ENCODE results near the gene NEURL3.

Gene NEURL3

DNA sequence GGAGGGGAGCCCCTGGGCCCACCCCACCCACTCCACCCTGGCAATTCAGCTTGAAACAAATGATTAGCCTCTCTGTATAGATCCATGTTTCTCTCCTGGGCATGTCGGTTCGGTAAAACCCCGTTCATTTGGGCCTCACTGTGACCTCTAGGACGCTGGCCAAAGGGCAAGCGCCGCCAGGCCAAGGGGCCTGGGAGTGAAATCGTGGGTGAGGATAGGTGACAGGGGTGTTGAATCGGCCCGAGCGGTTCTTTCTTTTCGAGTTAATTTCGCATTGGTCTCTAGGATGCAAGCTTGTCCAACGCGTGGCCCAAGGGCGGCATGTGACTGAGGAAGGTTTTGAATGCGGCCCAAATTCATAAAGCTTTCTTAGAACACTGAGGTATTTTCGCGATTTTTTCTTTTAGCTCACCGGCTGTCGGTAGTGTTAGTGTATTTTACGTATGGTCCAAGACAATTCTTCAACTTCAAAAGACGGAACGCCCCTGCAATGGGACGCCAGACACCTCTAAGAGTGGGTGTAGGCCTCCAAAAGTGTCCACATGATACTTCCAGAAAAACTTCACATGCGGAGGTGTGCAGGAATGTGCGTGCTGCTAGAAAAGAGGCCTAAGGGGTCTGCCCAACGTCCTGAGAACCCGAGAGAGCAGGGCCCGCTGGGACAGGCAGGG lies 21.6 kb upstream of the NEURL3 start:
- TF ChIP-seq CTCF (conservative IDR thresholded peaks at IDR 0.05; ENCODE audit: low read depth): no peak
- H3K27ac ChIP-seq: no peak overlapping the region
- ChIA-PET POLR2A (ENCODE audit: low non-redundant PET) (no interaction called here), CTCF (interaction anchor here (0.7 to 1.1 kb wide), 3 partner anchors 17 to 176 kb away, joined by 3 to 4 read pairs (median 3); no protein-coding TSS in a partner anchor)
- DNase-seq (ENCODE audit: low spot score): no peak

DNA sequence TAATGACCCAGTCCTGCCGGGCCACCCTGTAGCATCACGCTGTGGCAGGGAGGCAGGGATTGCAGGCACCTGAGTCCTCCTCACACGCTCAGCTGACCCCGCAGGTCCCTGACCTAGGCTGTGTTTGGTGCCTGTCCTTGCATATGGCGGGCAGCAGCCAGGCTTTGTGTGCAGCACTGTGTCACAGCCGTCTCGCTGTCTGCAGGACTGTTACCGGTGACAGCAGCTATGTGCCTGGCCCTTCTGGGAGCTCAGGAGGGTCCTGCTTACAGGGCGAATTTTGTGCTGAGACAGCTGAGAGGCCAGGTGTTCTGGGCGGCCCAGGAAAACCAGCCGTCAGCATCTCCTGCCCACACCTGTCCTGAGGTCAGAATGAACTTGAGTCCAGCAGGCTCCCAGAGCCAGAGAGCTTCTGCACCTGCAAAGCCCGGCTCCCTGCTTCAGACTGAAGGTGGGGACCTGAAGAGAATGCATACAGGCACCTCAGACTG lies 21.0 kb upstream of the NEURL3 start:
- CTCF ChIA-PET: interaction anchor here (0.7 to 1.1 kb wide), 4 partner anchors 16 to 175 kb away, joined by 3 to 4 read pairs (median 3); no protein-coding TSS in a partner anchor
- POLR2A ChIA-PET (ENCODE audit: low non-redundant PET): no interaction called here
- H3K27ac ChIP-seq: no peak overlapping the region
- no peak for DNase-seq (ENCODE audit: low spot score)
- TF ChIP-seq CTCF (conservative IDR thresholded peaks at IDR 0.05; ENCODE audit: low read depth): no peak

- ChIA-PET CTCF (interaction anchor here (1.1 kb wide), 1 partner anchor 29 kb away, joined by 3 read pairs; no protein-coding TSS in a partner anchor), POLR2A (ENCODE audit: low non-redundant PET) (interaction anchor here (0.6 kb wide), 1 partner anchor 20 kb away, joined by 9 read pairs; no protein-coding TSS in a partner anchor)
- H3K27ac ChIP-seq: no peak overlapping the region
- no peak for TF ChIP-seq CTCF (conservative IDR thresholded peaks at IDR 0.05; ENCODE audit: low read depth)
- DNase-seq (ENCODE audit: low spot score): no peak
These were observed 20.0 kb upstream of the NEURL3 start for GRCh38 chr2:96525211-96525507.

DNA sequence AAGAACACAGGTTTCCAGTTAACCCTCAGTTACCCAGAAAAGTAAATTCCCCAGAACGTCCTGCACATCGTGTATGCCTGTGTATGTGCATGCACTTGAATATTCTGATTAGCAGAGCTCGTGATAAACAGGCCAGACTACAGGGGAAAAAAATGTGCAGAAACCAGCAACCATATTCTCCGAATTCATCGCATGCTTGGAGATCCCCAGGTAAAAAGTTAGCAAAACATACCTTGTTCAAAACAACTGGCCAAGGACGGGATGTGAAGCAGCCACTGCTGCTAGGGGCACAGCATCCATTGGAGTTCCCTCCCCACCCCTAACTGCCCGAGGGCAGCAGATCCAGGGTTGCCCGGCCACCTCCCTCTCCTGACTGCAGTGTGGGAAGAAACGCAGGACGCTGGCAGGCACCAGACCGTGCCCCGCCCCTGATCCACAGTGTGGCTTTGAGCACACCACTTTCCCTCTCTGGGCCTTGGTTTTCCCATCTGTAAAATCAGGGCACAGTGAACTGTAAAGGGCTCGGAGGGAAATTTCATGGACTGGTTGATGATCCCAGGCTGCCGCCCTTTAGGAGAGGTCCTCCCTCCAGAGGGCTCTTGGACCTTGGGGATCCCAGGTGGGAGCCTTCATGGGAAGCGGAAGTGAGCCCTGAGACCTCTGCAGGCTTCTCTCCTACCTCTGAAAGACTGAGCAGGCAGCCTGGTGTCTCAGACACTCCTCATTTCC lies 19.5 kb upstream of the NEURL3 start:
- ChIA-PET CTCF (interaction anchor here (0.9 kb wide), 1 partner anchor 14 kb away, joined by 3 read pairs; no protein-coding TSS in a partner anchor), POLR2A (ENCODE audit: low non-redundant PET) (no interaction called here)
- H3K27ac ChIP-seq: no peak overlapping the region
- no peak for TF ChIP-seq CTCF (conservative IDR thresholded peaks at IDR 0.05; ENCODE audit: low read depth)
- no peak for DNase-seq (ENCODE audit: low spot score)

GRCh38 chr2:96523659-96524481 lies 18.7 kb upstream of the NEURL3 start:
- CTCF ChIA-PET: interaction anchor here (0.6 to 0.9 kb wide), 3 partner anchors 13 to 191 kb away, joined by 3 read pairs; no protein-coding TSS in a partner anchor
- no peak for DNase-seq (ENCODE audit: low spot score)
- POLR2A ChIA-PET (ENCODE audit: low non-redundant PET): interaction anchor here (0.6 kb wide), 2 partner anchors 110 to 172 kb away, joined by 4 to 5 read pairs; no protein-coding TSS in a partner anchor
- H3K27ac ChIP-seq: no peak overlapping the region
- no peak for TF ChIP-seq CTCF (conservative IDR thresholded peaks at IDR 0.05; ENCODE audit: low read depth)
